Stimulated activated CD8-positive, alpha-beta memory T cell treated with anti-CD3 and anti-CD28 coated beads, Interleukin-4, amount 100 ng/mL, for 1 hour (primary cell): ENCODE data around the gene HTR7.

Experiments
- DNase-seq, 2 donors: peaks; one replicate each; pipeline ENCODE4 v3.0.0-alpha.2; 2020; ENCODE audit warnings: low read depth in 2 of 2, low spot score in 1 of 2

The HTR7 gene

DNA sequence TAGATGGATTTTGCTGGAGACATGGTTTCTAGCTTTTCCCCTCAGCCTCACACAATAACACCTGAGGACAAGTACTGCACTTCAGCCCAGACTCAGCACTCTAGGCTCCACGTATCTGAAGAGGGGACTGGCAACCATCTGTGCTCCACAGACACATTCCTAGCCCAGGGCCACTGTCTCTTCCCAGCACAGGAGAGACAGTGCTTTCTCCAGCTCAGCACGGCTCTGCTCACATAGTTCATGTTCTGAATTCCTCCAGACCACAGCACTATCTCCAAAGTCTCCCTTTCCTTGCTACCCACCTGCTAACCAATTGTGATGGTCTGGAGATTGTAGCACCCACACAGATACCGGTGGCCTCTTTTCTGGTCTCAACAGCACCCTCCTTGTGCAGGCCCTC lies 114.5 kb downstream of the HTR7 start:
- DNase-seq: no peak

DNA sequence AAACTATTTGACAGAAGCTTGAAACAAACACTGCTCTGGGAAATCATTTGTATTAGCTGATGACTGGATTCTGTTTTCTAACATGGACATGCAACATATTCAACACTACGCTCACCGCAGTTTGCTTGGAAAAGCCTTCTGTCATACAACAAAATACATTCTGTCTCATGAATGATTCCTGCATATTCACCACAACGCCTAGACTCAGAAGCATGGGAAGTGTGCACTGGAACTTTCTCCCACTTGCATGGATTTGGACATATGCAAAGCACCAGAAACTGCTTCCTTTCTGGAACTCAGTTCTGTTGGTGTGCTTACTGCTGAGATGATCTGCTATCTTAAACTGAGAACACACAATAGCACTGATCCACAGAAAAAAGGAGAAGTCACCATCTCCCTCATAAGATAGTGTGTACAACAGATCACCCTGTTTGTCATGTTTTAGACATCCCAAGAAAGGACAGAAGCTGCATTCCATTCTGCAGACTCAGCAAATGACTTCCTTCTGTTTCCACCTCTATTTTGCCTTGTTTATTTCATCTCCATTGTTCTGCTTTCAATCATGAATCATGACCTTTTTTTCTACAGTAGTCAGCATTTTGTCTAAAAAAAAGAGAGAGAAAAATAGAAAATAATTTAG lies 115.8 kb downstream of the HTR7 start:
- no peak for DNase-seq

DNA sequence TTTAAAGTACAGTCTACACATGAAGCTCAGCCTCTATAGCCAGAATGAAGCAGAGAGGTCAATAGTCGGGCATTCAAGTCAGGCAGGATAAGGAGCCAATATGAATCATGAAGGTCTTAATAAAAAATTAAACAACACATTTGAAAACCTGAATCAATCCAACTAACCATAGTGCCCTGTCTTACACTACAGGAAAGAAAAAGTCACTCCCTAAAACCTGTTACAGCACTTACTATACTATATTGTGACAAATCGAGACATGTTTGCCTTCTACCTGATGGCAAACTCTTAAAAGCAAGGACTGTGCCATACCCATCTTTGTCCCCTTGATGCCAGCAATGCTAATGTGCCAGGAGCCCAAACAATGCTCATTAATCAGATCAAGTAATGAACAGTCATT lies 117.6 kb downstream of the HTR7 start:
- no peak for DNase-seq

DNA sequence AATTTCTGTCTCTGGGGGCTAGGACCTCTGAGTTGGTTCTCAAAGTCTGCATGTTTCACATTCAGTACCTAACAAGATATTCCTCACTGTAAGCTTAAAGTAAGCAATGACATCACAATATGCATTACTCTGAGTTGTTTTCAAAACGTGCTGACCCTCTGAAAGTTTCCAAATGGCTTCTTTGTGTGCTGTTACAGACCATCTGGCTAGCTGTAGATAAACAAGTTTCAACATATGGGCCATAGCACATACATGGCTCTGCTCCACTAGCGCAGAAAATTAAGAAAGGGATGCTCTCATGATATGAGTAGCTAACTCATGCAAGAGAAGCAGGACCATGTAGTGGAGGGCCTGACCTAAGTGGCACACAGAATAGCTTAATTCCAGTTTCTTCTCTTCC lies 119.0 kb downstream of the HTR7 start:
- no peak for DNase-seq

DNA sequence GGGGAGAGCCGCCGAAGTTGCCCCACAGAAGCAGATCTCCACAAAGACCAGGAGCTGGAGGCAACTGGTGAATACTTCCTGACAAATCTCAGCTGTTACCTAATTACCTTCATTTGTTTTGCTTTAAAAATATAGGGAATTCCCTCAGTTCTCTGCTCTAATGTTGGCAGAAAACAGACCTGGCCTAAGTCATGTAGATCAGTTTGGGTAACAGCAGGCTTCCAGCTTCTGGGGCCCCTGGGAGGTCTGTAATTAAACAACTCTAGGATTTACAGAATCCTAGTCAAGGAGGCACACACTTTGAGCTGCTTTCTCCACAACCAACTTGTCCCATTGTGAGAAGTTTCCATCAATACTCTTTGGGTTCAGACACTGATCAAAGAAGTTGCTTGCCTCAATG lies 123.4 kb downstream of the HTR7 start:
- DNase-seq: no peak

DNA sequence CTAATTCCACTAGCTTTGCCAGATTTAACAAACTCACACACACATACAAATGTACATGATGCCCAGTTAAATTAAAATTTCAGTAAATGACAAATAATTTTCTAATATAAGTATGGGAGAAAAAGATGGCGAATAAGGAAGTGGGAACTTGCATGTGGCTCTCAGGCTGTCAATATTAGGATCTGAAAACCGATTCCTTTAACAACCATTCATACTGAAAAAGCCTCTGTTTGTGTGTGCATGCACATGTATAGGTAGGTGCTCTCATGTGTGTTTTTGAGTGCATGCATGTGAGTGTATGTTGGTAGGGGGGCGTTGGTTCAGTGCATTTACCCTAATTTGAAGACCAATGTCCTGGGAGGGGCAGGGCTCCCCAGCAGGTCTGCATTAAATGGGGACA lies 125.3 kb downstream of the HTR7 start:
- no peak for DNase-seq

DNA sequence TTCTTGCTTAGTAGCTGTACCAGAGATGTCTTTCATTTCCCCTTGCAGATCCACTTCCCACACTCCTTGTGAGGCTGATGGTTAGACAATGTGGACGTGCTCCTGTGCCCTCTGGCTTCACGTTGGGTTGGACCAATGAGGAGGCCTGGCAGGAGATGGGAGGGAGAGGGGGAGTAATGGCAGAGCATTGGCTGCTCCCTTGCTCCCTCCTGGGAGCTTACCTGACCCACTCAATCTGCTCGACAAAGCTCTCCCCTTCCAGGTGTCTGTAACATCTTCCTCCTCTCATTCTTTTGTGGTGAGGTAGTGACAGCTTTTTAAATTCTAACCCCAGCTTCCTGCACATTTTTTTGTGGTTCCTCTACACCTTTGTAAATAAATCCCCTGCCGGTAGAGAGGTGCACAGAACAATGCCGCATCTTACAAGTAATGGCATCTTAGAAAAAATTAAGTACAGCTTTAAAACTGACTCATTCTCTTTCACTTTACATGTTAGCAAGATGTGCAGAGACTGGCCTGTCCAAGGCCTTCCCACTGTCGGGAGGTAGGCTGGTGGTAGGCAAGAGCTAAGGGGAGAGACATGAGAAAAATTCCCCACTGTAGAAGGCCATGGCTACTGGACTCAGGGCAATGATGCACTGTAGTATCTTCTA lies 134.3 kb downstream of the HTR7 start:
- no peak for DNase-seq

DNA sequence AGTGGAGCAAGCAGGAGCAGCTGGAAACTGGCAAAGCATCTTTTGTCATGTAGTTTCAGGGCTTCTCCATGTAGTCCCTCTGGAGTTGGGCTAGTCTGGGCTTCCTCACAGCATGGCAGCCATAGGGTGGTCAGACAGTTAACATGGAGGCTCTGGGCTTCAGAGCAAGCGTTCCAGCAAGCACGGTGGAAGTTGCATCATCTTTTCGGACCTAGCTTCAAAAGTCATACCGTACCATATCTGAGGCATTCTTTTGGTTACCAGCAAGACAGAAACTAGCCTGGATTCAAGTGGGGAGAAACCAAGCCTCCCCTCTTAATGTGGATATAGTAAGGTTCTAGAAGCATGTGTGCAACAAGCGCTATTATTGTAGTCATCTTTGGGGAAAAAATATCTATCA lies 135.0 kb downstream of the HTR7 start:
- no peak for DNase-seq

DNA sequence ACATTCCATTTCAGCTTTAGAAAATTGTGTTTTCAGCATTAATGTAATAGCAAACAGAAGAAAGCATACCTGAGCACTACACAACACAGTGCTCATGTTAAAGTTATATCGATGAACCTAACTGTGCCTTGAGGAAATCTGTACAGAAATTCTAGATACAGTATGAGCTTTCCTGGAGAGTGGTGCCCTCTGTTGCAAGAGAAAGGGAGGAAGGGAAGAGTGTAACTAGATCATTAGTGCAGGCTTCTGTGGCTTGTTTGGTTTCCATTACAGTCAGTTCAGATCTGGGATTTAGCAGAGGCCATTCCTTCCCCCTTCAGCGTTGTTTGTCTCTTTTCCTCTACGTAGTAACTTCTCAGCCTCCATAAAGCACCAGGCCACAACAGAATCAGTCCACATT lies 139.7 kb downstream of the HTR7 start:
- no peak for DNase-seq

DNA sequence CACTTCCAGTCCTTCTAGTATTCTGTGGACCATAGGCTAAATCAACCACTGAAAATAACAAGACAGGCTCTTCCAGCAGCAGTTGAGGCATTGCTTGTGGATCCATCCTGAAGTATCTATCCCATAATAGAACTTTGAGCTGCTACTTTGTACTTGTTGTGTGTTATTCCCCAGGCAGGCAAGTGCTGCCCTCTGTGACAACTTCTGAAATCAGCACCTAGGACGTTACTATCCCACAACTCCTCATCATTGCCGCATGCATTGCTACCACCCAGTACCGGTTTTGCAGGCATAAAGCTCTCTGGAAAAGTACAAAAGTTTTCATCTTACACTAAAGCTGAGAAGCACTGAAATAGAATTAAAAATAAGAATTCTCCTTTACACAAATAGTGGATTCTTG lies 145.3 kb downstream of the HTR7 start:
- no peak for DNase-seq

DNA sequence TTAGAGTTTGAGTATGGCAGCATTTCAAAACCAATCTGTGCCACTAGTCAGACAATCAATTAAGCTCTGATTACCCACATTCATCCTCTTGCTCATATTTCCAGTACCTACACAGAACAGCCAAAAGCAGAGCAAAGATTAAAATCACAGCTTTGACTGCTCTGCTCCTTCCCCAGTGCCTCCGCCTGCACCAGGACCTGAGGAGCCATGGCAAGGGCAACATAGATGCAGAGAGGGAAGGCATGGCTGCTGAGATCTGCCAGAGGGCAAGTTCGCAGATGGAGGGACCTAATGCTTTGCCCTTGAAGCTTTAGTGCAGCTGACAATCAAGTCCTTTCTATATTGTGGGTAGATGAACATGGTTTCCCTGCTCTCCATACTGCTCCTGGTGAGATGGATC lies 148.1 kb downstream of the HTR7 start:
- no peak for DNase-seq

DNA sequence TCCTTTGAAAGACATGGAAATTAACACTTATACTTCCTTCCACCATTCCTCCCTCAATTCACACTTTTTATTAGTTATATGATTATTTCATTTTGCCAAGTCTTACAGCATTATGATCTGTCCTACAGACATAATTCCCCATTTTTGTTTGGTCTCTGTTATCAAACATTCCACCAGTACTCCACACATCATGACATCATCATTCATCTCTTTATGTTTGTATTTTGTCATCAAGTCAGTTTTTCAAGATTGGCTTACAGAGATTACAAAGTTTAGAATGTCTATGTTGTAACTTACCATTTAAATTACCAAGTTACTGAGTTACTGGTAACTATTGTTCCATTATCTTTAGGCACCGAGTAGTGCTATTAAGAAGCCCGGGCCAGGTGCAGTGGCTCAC lies 150.2 kb downstream of the HTR7 start:
- no peak for DNase-seq

DNA sequence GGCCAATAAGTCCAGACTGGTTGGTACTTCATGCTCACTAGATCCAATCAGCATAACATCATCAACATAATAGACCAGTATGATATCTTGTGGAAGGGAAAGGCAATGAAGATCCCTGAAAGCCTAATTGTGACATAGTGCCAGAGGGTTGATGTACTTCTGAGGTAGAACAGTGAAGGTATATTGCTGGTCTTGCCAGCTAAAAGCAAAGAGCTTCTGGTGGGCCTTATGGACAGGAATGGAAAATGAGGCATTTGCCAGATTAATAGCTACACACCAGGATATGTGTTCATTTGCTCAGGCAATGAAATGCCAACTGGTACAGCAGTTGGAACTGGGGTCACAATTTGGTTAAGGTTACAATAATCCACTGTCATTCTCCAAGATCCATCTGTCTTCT lies 156.4 kb downstream of the HTR7 start:
- DNase-seq: no peak

DNA sequence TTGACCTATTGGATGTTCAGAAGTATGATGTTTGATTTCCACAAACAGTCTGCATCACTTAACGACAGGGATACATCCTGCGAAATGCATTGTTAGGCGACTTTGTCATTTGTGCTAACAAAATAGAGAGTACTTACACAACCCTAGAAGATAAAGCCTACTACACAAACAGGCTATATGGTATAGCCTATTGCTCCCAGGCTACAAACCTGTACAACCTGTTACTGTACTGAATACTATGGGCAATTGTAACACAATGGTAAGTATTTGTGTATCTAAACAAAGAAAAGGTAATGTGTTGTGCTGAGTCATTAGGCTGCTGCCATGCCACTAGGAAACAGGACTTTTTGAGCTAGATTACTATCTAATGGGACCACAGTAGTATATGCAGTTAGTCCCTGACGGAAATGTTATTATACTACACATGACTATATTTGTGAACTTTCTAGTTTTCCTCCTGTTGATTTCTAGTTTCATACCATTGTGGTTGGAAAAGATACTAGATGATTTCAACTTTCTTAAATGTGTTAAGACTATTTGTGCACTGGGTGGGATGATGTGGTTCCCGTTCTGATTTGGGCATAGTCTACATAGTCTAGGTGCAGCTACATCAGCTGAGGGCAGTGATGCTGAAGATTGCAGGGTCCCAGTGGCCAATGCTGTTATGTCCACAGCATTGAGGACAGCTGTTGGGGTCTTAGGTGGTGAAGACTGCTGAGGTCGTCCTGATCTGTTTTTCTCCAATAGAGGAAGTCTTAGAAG lies 161.7 kb downstream of the HTR7 start:
- DNase-seq: no peak
